Immature natural killer cell (primary cell): ENCODE data around the gene FOXN3. TPM values are rescaled to one million over a fixed set of nuclear protein-coding genes. Genes with fewer than 3 reads are reported as not detected.
"Not testable (repeated sequence)": the region's sequence is repeated elsewhere in the genome, so short reads cannot be mapped to it uniquely, and the experiment has no call there.

Source experiments
- DNase-seq, 3 donors: peaks; one replicate each; pipeline ENCODE4 v3.0.0; 2022; ENCODE audit warnings: mixed read lengths in 1 of 3
- H3K27ac Mint-ChIP-seq, 6 donors: one replicate each; pipeline ENCODE4 v1.8.0; 2020; ENCODE audit warnings: mixed read lengths in 6 of 6, mild to moderate bottlenecking in 5 of 6, inconsistent platforms in 4 of 6, moderate library complexity in 3 of 6
- H3K27me3 Mint-ChIP-seq, 3 donors: one replicate each; pipeline ENCODE4 v1.8.0; 2020 to 2021; ENCODE audit warnings: low read depth in 3 of 3, mild to moderate bottlenecking in 3 of 3, mixed read lengths in 3 of 3, moderate library complexity in 3 of 3, inconsistent platforms in 1 of 3
- H3K36me3 Mint-ChIP-seq, 3 donors: one replicate each; pipeline ENCODE4 v1.8.0; 2020; ENCODE audit warnings: mixed read lengths in 3 of 3, inconsistent platforms in 2 of 3, mild to moderate bottlenecking in 2 of 3
- H3K4me1 Mint-ChIP-seq, 2 donors: one replicate each; pipeline ENCODE4 v1.8.0; 2020; ENCODE audit warnings: inconsistent platforms in 2 of 2, mild to moderate bottlenecking in 2 of 2, mixed read lengths in 2 of 2, moderate library complexity in 1 of 2
- H3K4me3 Mint-ChIP-seq, 5 donors: one replicate each; pipeline ENCODE4 v1.8.0; 2020; ENCODE audit warnings: mild to moderate bottlenecking in 5 of 5, mixed read lengths in 5 of 5, inconsistent platforms in 3 of 5, moderate library complexity in 3 of 5
- H3K9me3 Mint-ChIP-seq, 6 donors: one replicate each; pipeline ENCODE4 v1.8.0; 2020; ENCODE audit warnings: mild to moderate bottlenecking in 6 of 6, mixed read lengths in 6 of 6, inconsistent platforms in 4 of 6, moderate library complexity in 3 of 6
- polyA plus RNA-seq, 3 donors: library from polyadenylated mRNA; unstranded; fragments of 300-500 nt; fragmentation: Illumina TruSeq; gene quantifications; one replicate each; pipeline ENCODE4 v1.2.3, GENCODE V29; 2021

FOXN3 gene
- polyA plus RNA-seq, 3 donors from 2014 or later: 88.6 to 150 (median 102) TPM

DNA sequence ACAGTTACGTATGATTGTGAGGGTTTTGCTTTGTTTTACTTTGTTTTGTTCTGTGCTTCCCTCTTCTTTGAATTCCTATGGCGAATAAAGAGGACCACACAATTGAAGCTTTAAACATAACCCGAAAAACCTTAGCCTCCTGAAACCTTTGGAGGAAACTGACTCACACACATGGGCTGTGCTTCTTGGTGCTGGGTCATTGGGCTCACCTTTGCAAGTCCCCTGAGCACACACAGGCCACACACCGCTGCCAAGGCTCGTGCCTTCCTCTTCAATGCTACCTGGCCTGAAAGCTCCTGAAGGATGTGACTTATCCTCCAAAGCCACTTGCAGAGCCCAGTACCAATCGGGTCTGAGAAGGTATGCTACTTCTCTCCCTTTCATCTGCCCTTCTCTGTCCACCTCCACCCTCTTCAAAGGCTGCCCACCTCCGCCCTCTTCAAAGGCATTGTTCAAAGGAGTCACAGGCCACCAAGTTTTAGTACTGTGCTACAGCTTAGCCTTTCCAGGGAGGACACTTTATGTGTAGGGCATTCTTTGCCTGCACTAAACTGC, 114.6 kb downstream of the FOXN3 start:
- Mint-ChIP-seq H3K4me1 (peaks cover 69 to 87% of the 10 kb centered on the region in 2 donors), H3K36me3 (peaks cover 3 to 13% (median 4%) of the 10 kb centered on the region in 3 donors), H3K4me3 (no peak overlapping the region), H3K9me3 (no peaks in the 10 kb centered on the region), H3K27ac (peak overlapping the region in 4 of 6 donors; percentile 1 to 64 (median 32)), H3K27me3 (peaks cover 0 to 7% (median 2%) of the 10 kb centered on the region in 3 donors)
- no peak for DNase-seq

DNA sequence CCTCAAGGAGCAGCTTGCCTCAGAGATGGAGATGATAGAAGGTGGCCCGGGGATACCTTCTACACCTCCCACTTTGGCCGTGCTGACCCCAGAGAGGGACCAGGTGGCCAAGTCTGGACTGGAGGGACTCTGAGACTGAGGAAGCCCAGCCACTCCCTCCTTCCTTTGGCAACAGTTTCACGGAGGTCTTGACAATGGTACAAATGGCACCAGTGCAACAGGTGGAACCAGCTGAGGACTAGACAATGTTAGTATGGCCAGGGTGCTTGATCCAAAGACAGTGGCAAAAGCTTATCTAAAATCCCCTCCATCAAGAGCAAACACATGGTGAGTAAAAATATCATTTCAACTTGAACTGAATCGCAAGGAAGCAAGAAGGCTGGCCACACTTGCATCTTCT, 117.4 kb downstream of the FOXN3 start:
- no peaks in the 10 kb centered on the region for H3K9me3 Mint-ChIP-seq
- H3K4me1 Mint-ChIP-seq: peaks cover 61 to 77% of the 10 kb centered on the region in 2 donors
- no peak for DNase-seq
- peaks cover 3 to 13% (median 4%) of the 10 kb centered on the region in 3 donors for H3K36me3 Mint-ChIP-seq
- peaks cover 0 to 7% (median 4%) of the 10 kb centered on the region in 3 donors for H3K27me3 Mint-ChIP-seq
- no peak overlapping the region for H3K27ac Mint-ChIP-seq
- no peak overlapping the region for H3K4me3 Mint-ChIP-seq

DNA sequence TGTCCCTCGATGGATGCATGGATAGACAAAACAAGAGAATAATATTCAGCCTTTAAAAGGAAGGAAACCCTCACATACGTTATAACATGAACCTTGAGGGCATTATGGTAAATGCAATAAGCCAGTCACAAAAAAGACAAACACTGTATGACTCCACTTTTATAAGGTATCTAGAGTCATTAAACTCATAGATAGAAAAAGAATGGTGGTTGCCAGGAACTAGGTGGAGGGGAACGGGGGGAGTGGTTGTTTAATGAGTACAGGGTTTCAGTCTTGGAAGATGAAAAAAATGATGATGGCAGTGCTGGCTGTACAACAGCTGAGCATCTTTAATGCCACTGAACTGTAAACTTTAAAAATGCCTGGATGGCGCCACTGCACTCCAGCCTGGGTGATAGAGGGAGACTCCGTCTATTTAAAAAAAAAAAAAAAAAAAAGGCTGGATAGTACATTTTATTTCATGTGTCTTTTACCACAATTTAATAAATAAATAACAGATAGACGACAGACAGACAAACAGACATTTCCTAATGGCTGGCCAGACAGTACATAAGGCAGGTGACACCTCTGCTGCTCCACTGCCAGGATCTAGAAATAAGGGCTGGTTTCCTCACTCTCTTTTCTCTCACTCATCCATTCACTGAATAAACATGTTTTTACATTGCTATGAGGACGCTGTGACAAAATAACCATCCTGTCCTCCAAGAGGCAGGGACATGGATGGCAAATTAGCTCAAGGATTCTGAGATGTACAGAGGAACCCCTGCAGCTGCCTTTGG, 118.8 kb downstream of the FOXN3 start:
- Mint-ChIP-seq H3K4me1 (peaks cover 61 to 77% of the 10 kb centered on the region in 2 donors), H3K9me3 (no peaks in the 10 kb centered on the region), H3K27me3 (peaks cover 0 to 11% (median 9%) of the 10 kb centered on the region in 3 donors), H3K4me3 (no peak overlapping the region), H3K36me3 (peaks cover 3 to 13% (median 4%) of the 10 kb centered on the region in 3 donors), H3K27ac (peak overlapping the region in 1 of 6 donors; percentile 41)
- no peak for DNase-seq

- Mint-ChIP-seq H3K27ac (no peak overlapping the region), H3K36me3 (peaks cover 0 to 9% (median 0%) of the 10 kb centered on the region in 3 donors), H3K4me3 (no peak overlapping the region), H3K4me1 (peaks cover 62 to 79% of the 10 kb centered on the region in 2 donors), H3K9me3 (no peaks in the 10 kb centered on the region), H3K27me3 (peaks cover 0 to 12% (median 10%) of the 10 kb centered on the region in 3 donors)
- no peak for DNase-seq
Observed at GRCh38 chr14:89296281-89296745, 120.7 kb downstream of the FOXN3 start.

- Mint-ChIP-seq H3K9me3 (no peaks in the 10 kb centered on the region), H3K36me3 (peaks cover 0 to 9% (median 4%) of the 10 kb centered on the region in 3 donors), H3K4me3 (no peak overlapping the region), H3K4me1 (peaks cover 66 to 85% of the 10 kb centered on the region in 2 donors), H3K27me3 (peaks cover 0 to 12% (median 7%) of the 10 kb centered on the region in 3 donors), H3K27ac (peak overlapping the region in 4 of 6 donors; percentile 18 to 70 (median 63))
- no peak for DNase-seq
Observed at GRCh38 chr14:89294872-89295271, 122.2 kb downstream of the FOXN3 start.

DNA sequence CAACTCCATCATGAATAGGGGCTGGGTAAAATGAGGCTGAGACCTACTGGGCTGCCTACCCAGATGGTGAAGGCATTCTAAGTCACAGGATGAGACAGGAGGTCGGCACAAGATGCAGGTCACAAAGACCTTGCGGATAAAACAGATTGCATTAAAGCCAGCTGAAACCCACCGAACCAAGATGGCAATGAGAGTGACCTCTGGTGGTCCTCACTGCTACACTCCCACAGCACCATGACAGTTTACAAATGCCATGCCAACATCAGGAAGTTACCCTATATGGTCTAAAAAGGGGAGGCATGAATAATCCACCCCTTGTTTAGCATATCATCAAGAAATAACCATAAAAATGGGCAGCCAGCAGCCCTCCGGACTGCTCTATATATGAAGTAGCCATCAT, 122.6 kb downstream of the FOXN3 start:
- Mint-ChIP-seq H3K4me1 (peaks cover 65 to 85% of the 10 kb centered on the region in 2 donors), H3K27ac (peak overlapping the region in 2 of 6 donors; percentile 67 to 70), H3K4me3 (peak overlapping the region in 2 of 5 donors; percentile 33 to 56), H3K27me3 (peaks cover 0 to 12% (median 7%) of the 10 kb centered on the region in 3 donors)
- not testable (repeated sequence) for DNase-seq, H3K9me3 Mint-ChIP-seq, H3K36me3 Mint-ChIP-seq

- peaks cover 0 to 12% (median 7%) of the 10 kb centered on the region in 3 donors for H3K27me3 Mint-ChIP-seq
- H3K36me3 Mint-ChIP-seq: peaks cover 0 to 5% (median 4%) of the 10 kb centered on the region in 3 donors
- peaks cover 61 to 84% of the 10 kb centered on the region in 2 donors for H3K4me1 Mint-ChIP-seq
- H3K4me3 Mint-ChIP-seq: peak overlapping the region in 3 of 5 donors; percentile 11 to 56 (median 33)
- H3K27ac Mint-ChIP-seq: peak overlapping the region in 5 of 6 donors; percentile 31 to 70 (median 62)
- no peak for DNase-seq
- H3K9me3 Mint-ChIP-seq: no peaks in the 10 kb centered on the region
Observed at GRCh38 chr14:89294060-89294459, 123.0 kb downstream of the FOXN3 start.

GRCh38 chr14:89293314-89293916, 123.6 kb downstream of the FOXN3 start:
- Mint-ChIP-seq H3K4me3 (peak overlapping the region in 4 of 5 donors; percentile 18 to 68 (median 24)), H3K9me3 (no peaks in the 10 kb centered on the region), H3K4me1 (peaks cover 57 to 78% of the 10 kb centered on the region in 2 donors), H3K27me3 (peaks cover 0 to 10% (median 7%) of the 10 kb centered on the region in 3 donors), H3K36me3 (peaks cover 0 to 4% (median 0%) of the 10 kb centered on the region in 3 donors), H3K27ac (peak overlapping the region; percentile 8 to 77 (median 64))
- DNase-seq: no peak

DNA sequence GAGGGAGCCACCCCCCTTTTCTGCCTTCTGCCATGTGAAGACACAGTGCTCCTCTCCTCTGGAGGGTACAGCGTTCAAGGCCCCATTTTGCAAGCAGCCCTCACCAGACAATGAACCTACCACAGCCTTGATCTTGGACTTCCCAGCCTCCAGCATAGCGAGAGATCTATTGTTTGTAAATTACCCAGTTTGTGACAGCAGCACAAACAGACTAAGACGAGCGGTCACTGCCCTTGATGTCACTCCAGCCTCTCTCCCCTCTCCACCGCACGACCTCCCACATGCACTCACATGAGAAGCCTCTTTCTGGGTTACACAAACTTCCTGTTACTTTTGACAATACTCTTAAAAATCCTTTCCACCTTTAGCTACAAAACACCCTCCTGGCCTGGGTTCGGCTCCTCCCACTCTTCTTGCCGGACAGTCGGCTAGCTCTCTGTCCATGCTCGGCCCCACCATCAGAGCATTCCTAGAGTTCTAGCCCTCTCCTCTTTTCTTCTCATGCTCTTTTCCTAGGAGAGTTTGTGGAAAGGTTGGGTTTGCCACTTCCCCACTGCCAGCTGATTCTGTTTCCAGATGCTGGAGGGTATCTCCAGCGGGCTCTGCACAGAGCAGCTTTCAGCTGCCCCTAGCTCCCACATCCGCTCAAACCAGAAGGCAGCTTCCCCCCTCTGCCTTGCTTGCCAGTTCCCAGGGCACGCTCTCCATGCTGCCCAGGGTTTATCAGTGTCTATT, 124.3 kb downstream of the FOXN3 start:
- Mint-ChIP-seq H3K36me3 (peaks cover 0 to 4% (median 0%) of the 10 kb centered on the region in 3 donors), H3K9me3 (no peaks in the 10 kb centered on the region), H3K27ac (peak overlapping the region; percentile 33 to 83 (median 69)), H3K4me3 (peak overlapping the region; percentile 18 to 68 (median 25)), H3K4me1 (peaks cover 57 to 78% of the 10 kb centered on the region in 2 donors), H3K27me3 (peaks cover 0 to 10% (median 7%) of the 10 kb centered on the region in 3 donors)
- peak in 2 of 3 donors; percentile 11 to 24 for DNase-seq

DNA sequence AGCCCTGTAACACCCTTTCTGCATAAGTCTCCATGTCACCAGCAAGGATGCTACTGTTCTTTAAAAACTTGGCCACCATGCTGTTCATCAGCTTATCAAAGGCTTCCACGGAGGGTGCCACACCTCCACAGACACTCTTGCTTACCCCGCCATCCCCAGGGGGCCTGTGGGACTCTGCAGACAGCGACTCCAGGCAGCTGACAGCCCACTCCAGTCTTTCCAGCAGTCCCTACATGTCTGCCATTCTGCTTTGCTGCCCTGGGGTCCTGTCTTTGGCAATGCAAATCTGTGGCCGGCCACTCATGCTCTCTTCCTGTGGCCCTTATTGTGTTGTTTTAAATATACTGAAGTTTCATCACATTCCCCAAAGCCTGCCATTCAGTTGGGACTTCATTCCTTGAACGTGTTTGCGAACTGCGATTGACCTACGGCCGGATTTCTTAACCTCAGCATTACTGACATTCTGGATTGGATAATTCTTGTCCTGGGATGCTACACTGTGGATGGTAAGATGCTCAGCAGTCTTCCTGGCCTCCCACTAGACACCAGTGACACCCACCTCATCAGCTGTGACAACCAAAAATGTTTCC, 125.6 kb downstream of the FOXN3 start:
- H3K27me3 Mint-ChIP-seq: peaks cover 0 to 11% (median 10%) of the 10 kb centered on the region in 3 donors
- H3K9me3 Mint-ChIP-seq: no peaks in the 10 kb centered on the region
- peaks cover 0 to 4% (median 0%) of the 10 kb centered on the region in 3 donors for H3K36me3 Mint-ChIP-seq
- H3K27ac Mint-ChIP-seq: peak overlapping the region in 3 of 6 donors; percentile 30 to 70 (median 55)
- no peak for DNase-seq
- H3K4me1 Mint-ChIP-seq: peaks cover 69 to 89% of the 10 kb centered on the region in 2 donors
- no peak overlapping the region for H3K4me3 Mint-ChIP-seq

DNA sequence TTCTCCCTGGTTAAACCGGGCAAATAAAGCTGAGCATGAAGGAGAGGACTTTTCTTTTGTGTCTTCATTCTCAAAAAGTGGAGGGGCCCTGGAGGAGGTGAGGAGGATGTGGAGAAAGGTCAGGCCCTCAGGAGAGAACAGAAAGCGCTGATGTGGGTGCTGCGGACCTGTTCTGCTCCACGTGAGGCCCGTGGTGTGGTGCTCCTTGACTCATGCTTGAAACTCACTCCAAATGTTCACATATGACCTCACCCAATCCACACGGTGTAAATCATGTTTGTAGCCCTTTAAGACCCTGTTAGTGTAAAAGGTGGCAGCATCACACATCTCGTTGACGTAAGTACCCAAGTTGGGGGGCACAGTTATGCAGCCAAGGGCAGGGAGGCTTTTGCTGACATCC, 126.2 kb downstream of the FOXN3 start:
- Mint-ChIP-seq H3K27ac (peak overlapping the region in 3 of 6 donors; percentile 21 to 76 (median 51)), H3K4me3 (no peak overlapping the region), H3K4me1 (peaks cover 73 to 89% of the 10 kb centered on the region in 2 donors), H3K36me3 (peaks cover 0 to 4% (median 0%) of the 10 kb centered on the region in 3 donors), H3K9me3 (no peaks in the 10 kb centered on the region), H3K27me3 (peaks cover 0 to 11% (median 10%) of the 10 kb centered on the region in 3 donors)
- DNase-seq: no peak

DNA sequence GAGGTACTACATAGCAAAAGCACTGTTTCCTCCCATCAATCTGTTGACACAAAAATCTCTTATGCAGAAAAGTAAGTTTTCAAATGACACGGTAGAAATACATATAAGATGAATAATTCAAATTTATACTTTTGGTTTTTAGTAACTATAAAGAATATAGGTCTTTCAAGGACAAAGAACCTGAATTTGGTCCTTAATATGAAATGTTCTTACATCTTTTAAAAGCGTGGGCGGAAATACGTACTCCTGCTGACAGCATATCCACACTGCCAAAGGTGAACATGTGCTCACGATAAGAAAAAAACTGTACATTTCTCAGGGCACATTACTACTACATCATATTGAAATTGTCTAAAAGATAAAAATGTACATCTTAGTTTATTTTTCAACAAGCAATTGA, 127.6 kb downstream of the FOXN3 start:
- Mint-ChIP-seq H3K4me1 (peaks cover 73 to 92% of the 10 kb centered on the region in 2 donors), H3K36me3 (peaks cover 0 to 4% (median 0%) of the 10 kb centered on the region in 3 donors), H3K27ac (peak overlapping the region in 1 of 6 donors; percentile 24), H3K4me3 (no peak overlapping the region), H3K27me3 (peaks cover 0 to 12% (median 8%) of the 10 kb centered on the region in 3 donors), H3K9me3 (no peaks in the 10 kb centered on the region)
- no peak for DNase-seq
